ENCODE data around the gene RHOBTB3. TPM values are rescaled to one million over a fixed set of nuclear protein-coding genes. Genes with fewer than 3 reads are reported as not detected.
"Not testable (repeated sequence)": the region's sequence is repeated elsewhere in the genome, so short reads cannot be mapped to it uniquely, and the experiment has no call there.

RHOBTB3 gene
- total and polyA plus RNA-seq, 2 donors (not counting 1 experiment from before 2014, with no cell fraction given) = 337 to 338 TPM

- no peak overlapping the region for H3K27ac ChIP-seq (ENCODE audit: insufficient read depth, low read length)
- H2AFZ ChIP-seq (ENCODE audit: low read length) = no peak overlapping the region
- no peak overlapping the region for H3K4me3 ChIP-seq (replicated peaks in 1 of 4; ENCODE audit: control extremely low read depth in 1 of 4, insufficient read depth in 1 of 4, low read depth in 3 of 4, low read length in 4 of 4)
- H3K4me2 ChIP-seq (ENCODE audit: extremely low read depth, insufficient read depth, low read length) = no peak overlapping the region
- no peaks in the 10 kb centered on the region for H3K79me2 ChIP-seq (ENCODE audit: control insufficient read depth, insufficient read depth, low read length)
- no peak for TF ChIP-seq EZH2 (IDR thresholded peaks at IDR 0.05; ENCODE audit: low read length, missing control alignments)
- no peak for TF ChIP-seq CTCF (conservative IDR thresholded peaks at IDR 0.05 in 1 of 2, IDR thresholded peaks at IDR 0.05 in 1 of 2; ENCODE audit: low read depth in 1 of 2, low read length in 2 of 2)
- H3K36me3 ChIP-seq (ENCODE audit: control insufficient read depth, insufficient read depth, low read length) = no peaks in the 10 kb centered on the region
- peak; percentile 41 to 97 for DNase-seq (ENCODE audit: low read depth in 2 of 2)
- no peaks in the 10 kb centered on the region for H3K4me1 ChIP-seq (ENCODE audit: control insufficient read depth, extremely low read depth, insufficient read depth, low read length)
- no peak overlapping the region for H3K9ac ChIP-seq (ENCODE audit: insufficient read depth, low read length)
- no peaks in the 10 kb centered on the region for H3K27me3 ChIP-seq (ENCODE audit: control insufficient read depth, insufficient read depth, low read length)
- no peaks in the 10 kb centered on the region for H4K20me1 ChIP-seq (ENCODE audit: control insufficient read depth, extremely low read depth, insufficient read depth, low read length)
- H3K9me3 ChIP-seq (ENCODE audit: control insufficient read depth, insufficient read depth, low read depth, low read length) = no peaks in the 10 kb centered on the region
Measured at GRCh38 chr5:95712347-95712958, 18.7 kb upstream of the RHOBTB3 start.

GRCh38 chr5:95713246-95713645 lies 17.9 kb upstream of the RHOBTB3 start:
- not testable (repeated sequence) for DNase-seq (ENCODE audit: low read depth in 2 of 2); H3K36me3 ChIP-seq (ENCODE audit: control insufficient read depth, insufficient read depth, low read length); H3K9ac ChIP-seq (ENCODE audit: insufficient read depth, low read length); H4K20me1 ChIP-seq (ENCODE audit: control insufficient read depth, extremely low read depth, insufficient read depth, low read length); H3K9me3 ChIP-seq (ENCODE audit: control insufficient read depth, insufficient read depth, low read depth, low read length); H3K4me3 ChIP-seq (replicated peaks in 1 of 4; ENCODE audit: control extremely low read depth in 1 of 4, insufficient read depth in 1 of 4, low read depth in 3 of 4, low read length in 4 of 4); H3K27ac ChIP-seq (ENCODE audit: insufficient read depth, low read length); H2AFZ ChIP-seq (ENCODE audit: low read length); H3K4me2 ChIP-seq (ENCODE audit: extremely low read depth, insufficient read depth, low read length); H3K27me3 ChIP-seq (ENCODE audit: control insufficient read depth, insufficient read depth, low read length); H3K79me2 ChIP-seq (ENCODE audit: control insufficient read depth, insufficient read depth, low read length); H3K4me1 ChIP-seq (ENCODE audit: control insufficient read depth, extremely low read depth, insufficient read depth, low read length)

GRCh38 chr5:95713960-95714710 lies 17.0 kb upstream of the RHOBTB3 start:
- H3K9ac ChIP-seq (ENCODE audit: insufficient read depth, low read length) = no peak overlapping the region
- no peaks in the 10 kb centered on the region for H3K36me3 ChIP-seq (ENCODE audit: control insufficient read depth, insufficient read depth, low read length)
- no peak overlapping the region for H3K4me2 ChIP-seq (ENCODE audit: extremely low read depth, insufficient read depth, low read length)
- H3K27me3 ChIP-seq (ENCODE audit: control insufficient read depth, insufficient read depth, low read length) = no peaks in the 10 kb centered on the region
- no peaks in the 10 kb centered on the region for H4K20me1 ChIP-seq (ENCODE audit: control insufficient read depth, extremely low read depth, insufficient read depth, low read length)
- H3K27ac ChIP-seq (ENCODE audit: insufficient read depth, low read length) = no peak overlapping the region
- H3K9me3 ChIP-seq (ENCODE audit: control insufficient read depth, insufficient read depth, low read depth, low read length) = no peaks in the 10 kb centered on the region
- peak in 1 of 2 donors; percentile 61 for DNase-seq (ENCODE audit: low read depth in 2 of 2)
- H3K4me3 ChIP-seq (replicated peaks in 1 of 4; ENCODE audit: control extremely low read depth in 1 of 4, insufficient read depth in 1 of 4, low read depth in 3 of 4, low read length in 4 of 4) = no peak overlapping the region
- H3K79me2 ChIP-seq (ENCODE audit: control insufficient read depth, insufficient read depth, low read length) = no peaks in the 10 kb centered on the region
- TF ChIP-seq EZH2 (IDR thresholded peaks at IDR 0.05; ENCODE audit: low read length, missing control alignments) = no peak
- no peak for TF ChIP-seq CTCF (conservative IDR thresholded peaks at IDR 0.05 in 1 of 2, IDR thresholded peaks at IDR 0.05 in 1 of 2; ENCODE audit: low read depth in 1 of 2, low read length in 2 of 2)
- no peak overlapping the region for H2AFZ ChIP-seq (ENCODE audit: low read length)
- H3K4me1 ChIP-seq (ENCODE audit: control insufficient read depth, extremely low read depth, insufficient read depth, low read length) = no peaks in the 10 kb centered on the region

All from fibroblast of lung (primary cell).